Activated CD8-positive, alpha-beta memory T cell treated with anti-CD3 and anti-CD28 coated beads, Interleukin-2, amount 50 U/mL, for 48 hours (primary cell): Measurements from ENCODE around the gene AGBL4.

Experiments
- DNase-seq: peaks from one replicate; pipeline ENCODE4 v3.0.0-alpha.2; 2020

Gene AGBL4

DNA sequence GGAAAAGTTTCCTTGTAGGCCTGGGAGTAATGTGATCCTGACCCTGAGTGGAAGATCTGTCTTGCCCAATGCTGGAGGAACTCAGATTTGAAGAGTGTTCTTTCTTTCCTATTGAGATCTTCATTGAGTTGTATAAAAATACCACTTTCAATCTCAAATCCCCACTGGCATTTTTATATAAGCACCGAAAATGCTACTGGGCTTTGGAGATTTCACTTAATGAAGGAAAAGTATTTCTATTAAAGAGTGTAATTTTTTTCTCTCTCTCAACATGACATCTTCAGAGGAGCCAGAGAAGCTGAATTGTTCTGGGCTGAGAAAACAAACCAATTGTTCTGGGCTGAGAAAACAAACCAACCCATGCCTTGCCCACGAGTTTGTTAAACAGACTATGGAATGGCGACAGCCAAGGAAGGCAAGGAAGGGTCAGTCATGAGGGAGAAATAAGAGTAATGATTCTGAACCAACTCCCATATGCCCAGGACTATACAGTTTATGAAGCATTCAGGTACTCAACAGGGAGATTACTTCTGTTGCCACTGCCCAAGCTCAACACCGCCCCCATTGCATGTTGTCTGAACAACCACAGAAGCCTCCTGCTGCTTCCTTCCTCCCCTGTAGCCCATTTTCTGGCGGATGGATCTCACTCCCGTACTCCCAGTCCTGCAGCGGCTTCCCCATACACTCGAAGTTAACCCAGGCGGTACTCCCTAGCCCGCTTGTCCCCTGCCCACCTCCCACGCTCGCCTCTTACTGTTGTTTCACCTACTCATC is 1350.2 kb downstream of the AGBL4 start:
- DNase-seq: no peak

DNA sequence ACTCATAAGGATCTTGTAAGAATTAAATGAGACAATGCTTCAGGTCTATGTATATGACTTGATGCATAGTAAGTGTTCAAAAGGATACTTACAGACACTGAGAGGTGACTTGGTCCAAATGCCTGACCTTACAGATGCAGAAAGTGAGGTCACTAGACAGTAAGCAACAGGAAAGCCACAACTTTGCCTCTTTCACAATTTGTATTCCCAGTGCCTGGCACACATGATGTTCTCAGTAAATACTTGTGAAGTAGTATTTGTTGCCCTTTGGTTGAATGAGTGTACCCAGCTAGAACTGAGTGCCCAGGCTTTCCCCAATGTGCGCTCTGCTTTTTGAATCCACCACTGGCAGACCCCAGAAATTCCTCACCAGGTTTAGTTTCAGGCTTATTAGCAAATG is 1352.2 kb downstream of the AGBL4 start:
- DNase-seq: no peak

DNA sequence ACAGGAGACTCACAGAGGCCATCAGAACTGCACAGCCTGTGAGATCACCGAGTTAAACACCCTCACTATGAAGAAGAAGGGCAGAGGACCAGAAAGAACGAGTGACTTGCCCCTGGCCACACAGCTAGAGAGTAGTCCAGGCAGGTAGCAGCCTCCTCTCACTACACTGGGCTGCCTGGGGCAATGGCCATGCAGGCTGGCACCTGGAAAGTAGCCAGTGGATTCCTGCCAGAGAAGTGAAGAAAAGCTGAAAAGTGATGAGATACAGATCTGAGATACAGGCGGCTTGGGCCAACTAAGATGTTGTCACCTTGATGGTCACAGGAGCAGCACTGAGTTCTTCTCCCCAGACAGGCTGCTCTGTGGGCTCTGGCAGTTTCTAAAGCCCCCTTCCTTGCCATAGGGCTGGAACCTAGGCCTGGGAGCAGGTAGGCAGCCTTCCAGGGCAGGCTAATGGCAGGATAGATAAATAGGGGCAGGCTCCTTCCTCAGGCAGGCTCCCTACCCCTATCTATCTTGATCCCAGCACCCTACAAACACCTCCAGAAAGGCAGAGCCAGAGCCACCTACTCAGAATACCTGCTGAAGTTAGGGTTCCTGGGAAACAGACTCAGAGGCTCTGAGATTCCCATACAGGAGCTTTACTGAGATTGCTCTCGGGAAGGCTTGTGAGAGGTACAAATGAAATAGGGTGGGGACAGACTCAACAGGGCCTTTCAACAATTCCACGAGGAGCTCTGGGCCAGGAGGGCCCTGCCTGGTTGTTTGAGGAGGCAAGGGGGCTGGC is 1353.3 kb downstream of the AGBL4 start:
- DNase-seq: no peak

DNA sequence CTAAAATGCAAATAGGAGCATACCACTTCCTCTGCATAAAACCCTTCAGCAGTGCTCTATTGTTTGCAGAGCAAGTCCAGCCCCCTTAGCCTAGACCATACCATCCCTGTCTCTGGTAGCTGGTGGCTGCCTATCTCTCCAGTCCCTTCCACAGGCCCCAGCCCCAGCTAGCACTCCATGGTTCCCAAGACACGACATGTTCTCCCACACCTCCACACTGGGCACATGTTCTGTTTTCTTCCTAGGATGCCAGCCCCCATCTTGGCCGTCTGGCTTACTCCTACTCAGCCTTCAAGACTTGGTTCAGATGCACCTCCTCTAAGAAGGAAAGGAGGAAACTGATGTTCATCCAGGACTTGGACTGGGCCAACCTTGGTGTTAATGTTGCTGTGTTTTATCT is 1355.4 kb downstream of the AGBL4 start:
- no peak for DNase-seq

DNA sequence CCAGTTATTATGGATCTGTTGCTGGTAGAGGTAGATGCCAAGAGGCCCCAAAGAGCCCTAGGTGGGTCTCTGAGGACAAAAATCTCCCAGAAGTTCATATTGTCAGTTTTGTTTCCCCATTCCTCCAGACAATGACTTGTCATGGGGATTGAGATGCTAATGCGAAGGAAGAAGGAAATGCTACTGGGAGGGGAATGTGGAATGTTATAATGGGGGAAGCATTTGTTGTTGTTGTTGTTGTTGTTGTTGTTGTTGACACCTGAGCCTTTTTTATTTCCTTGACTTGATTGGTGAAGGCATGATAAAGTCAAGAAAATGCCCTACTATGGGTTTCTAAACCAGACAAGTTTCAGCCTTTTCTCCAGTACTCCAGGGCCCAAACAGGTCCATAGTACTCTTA is 1356.0 kb downstream of the AGBL4 start:
- no peak for DNase-seq

DNA sequence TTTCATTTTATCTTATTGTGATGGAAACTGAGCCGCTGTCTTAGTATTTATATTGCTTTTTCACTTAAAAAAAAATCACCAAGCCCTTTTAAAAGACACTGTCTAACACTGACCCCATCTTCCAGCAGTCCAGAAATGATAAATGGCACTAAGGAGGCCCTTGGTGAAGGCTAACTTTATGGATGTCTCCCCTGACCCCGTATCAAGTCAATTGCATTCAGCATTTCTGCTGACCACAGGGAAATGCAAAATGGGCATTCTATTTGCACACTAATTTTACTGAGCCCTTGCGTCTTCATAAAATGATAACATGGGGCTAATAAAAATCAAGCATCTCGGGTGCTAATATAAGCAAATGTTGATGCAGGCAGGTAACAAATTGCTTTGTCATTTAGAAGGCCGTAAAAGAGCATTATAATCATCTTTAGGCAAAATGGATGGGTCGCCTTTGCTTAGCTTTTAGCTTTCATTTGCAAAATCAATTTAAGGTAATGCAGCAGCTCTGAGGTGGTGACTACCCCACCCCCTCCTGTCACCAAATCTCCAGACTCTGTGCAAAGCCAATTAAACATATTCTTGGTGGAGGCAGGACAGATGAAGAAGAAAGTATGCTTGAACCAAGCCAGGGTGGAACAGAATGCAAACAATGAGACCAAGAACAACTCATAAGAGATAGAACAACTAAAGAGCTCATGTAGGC is 1357.9 kb downstream of the AGBL4 start:
- no peak for DNase-seq

DNA sequence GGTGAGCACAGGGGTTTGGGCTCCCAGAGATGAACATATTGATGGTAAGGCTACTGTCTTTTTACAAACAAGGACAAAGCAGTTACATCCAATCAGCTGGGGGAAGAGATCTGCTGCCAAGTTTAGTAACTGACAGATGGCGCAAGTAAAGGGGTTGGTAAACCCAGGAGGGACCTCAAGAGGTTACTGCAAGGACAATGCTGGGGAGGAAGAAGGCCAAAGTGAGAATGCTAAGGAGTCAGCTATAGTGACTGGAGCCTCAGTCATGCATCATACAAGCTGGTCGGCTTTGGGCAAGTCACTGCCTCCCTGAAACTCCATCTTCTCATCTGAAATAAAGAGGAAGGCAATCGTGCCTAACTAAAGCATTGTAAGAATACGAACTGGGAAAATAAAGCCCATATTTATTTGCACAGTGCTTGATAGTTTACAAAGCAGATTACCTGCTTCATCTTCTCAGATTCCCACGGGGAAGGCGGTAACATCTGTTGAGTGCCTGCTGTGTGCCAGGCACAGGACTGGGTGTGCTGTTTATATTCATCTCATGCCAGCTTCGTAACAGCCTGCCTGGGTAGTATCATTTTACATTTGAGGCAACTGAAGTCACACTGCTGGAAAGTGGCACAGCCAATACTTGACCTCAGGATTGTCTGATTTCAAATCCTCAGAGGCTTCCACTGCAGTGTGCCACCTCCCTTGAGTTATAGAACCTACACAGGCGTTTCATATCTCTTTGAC is 1361.9 kb downstream of the AGBL4 start:
- no peak for DNase-seq

DNA sequence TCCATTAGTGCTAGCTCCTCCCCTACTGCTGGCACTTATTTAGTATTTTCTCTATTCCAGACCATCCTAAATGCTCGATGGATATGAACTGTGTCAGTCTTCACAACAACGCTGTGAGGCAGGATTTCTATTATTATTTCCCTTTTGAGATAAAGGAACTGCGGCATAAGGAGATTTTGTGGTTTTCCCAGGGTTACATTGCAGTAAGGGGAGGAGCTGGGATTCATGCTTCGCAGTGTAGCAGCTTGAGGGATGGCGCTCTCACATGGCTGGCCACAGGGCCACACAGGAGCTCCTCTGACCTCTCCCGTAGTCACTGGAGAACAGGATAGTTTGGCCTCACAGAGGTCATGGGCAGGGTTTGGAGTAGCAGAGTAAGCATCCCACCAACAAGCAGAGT is 1364.0 kb downstream of the AGBL4 start:
- DNase-seq: no peak

DNA sequence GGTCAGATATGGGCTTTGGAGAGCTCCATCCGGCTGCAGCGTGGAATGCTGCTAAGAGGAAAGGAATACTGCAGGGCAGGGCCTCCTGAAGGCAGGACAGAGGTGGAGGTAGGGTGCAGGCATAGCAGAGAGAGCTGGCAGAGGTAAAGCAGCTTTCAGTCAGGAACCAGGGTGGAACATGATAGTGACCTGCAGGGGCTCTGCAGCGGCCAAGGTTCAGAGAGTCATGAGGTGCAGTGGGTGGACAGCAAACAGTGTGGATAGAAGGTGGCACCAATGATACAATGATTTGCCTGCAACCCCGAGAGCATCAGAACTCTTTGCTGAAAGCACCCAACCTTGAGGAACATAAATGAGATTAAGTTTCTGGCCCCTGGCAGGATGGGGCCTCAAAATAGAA is 1366.3 kb downstream of the AGBL4 start:
- DNase-seq: no peak

DNA sequence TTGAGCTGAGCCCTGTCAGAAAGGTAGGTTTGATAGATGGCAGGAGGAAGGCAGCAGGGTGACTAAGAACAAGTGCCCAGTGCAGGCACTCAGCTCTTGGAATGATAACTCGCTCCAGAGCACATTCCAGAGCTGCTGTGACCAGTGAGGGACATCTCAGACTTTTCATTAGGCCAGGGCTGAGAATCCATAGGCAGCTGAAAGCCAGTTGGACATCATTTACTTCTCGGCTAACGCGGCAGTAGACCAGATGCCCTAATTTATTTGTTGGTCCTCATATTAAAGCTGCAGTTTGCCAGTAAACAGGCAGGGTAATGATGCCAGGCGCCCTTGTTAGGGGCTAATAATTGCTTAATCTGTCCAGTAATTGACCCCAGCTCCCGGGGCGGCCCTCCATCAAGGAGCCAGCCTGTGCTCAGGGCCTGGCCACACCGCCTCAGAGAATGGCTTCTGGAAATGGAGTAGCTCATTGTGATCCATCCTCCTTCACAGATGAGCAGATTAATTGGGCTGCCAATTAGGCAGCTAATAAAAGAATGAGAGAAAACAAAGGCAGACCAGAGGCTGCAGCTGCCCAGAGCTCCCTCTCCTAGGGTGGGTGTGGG is 1369.0 kb downstream of the AGBL4 start:
- no peak for DNase-seq

DNA sequence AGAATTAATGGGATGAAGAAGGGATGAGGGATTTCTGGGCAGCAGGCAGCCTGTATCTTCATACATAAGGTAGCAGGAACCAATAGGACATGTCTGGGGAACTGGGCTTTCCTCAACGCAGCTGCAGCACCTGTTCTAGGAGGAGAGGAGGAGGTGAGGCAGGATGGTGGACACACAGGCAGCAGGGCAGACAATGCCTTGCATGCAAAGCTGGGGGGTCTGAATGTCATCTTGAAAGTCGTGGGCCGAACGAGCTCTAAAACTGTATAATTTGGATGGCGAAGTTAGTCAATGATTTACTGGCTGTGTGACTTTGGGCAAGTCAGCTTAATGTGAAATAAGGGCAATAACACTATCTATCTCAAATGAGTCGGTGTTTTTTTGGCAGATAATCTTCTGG is 1371.4 kb downstream of the AGBL4 start:
- no peak for DNase-seq

DNA sequence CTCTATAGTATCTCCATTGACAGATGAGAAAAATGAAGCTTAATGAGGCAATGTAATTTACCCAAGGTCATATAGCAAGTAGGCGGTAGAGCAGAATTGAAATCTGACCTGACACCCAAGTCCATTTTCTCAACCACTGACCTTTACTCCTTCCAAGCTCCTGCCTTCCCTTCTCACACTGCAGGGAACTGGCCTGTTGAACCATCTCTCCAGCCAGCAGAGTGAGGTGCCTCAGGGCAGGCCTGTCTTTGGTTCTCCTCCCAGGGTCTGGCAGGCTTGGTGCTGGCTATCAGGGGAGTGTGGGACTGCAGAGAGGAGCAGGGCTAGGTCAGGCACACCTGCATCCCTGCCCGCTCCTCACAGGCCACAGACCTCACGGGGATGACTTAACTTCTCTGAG is 1373.9 kb downstream of the AGBL4 start:
- DNase-seq: no peak

DNA sequence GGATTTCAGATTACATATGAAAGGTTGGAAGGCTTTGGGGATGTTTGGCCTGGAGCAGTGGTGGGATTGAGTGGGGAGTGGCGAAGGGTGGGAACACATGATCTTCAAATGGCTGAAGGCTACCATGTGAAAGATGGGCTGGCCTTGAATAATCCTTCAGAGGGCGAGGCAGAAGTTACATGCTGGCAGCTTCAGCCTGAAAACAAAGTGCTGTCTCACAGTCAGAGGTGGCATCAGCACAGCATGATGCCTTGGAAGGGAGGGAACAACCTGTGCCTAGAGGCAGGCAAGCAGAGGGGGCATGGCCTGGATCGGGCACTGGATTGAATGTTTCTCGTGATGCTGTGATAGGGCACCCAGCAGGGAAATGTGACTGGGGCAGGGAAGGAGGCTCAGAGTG is 1377.9 kb downstream of the AGBL4 start:
- DNase-seq: no peak

DNA sequence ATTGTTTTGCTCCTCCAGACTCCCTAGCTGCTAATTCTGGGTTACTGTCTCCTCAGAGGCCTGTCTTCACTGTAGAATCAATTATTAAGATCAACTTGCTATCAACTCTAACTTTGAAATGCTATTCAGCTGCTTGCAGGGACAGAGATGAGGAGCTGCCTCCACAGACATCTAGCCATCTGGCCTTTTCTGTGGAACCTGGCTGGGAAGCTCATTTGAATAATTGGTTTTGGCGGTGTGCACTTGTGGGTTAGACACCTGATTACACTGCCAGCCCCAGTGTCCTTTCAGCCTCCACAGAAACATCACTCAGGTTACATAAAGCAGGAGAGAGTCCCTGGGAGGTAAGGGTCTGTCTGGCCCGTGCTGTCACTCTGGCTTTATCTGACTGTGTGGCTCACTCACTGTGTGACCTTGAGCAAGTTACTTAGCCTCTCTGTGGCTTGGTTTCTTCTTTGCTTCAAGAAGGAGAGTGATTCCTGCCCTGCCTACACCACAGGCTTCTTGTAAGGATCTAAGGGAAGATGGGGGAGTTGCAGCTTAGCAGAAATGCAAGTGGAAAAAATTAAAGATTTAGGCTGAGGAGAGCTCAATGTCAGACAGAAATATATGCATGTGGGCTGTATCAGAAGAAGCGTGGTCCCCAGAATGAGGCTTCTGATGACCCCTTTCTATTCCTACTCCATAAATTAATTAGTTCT is 1378.7 kb downstream of the AGBL4 start:
- no peak for DNase-seq

DNA sequence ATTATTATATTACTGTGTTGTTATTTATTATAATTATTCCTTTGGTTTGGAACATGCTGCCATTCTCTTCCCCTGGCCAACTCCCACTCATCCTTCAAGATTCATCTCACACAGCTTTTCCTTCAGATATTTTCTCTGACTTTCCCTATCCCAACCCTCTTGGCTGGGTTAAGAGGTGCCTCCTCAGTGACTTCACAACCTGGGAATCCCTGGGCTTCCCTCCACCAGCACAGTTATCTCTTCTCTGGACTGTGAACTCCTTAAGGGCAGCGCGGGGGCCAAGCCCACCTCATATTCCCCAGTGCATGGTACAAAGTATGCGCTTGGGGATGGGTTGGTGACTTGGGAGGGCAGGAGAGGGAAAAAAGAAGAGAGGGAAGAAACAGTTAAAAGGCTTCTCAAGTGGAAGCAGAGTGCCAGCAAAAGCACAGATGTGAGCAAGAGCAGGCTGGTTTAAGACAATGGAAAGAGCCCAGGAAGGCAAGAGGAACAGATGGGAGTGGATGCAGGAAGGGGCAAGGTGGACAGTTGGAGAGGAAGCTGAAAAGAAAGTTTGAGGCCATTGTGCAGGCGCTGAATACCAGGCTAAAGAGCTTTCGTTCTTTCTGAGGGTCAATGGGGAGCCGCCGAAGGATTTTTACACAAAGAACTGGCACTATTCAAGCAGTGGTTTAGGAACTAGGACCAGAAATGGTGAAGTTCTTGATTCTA is 1379.4 kb downstream of the AGBL4 start:
- no peak for DNase-seq

DNA sequence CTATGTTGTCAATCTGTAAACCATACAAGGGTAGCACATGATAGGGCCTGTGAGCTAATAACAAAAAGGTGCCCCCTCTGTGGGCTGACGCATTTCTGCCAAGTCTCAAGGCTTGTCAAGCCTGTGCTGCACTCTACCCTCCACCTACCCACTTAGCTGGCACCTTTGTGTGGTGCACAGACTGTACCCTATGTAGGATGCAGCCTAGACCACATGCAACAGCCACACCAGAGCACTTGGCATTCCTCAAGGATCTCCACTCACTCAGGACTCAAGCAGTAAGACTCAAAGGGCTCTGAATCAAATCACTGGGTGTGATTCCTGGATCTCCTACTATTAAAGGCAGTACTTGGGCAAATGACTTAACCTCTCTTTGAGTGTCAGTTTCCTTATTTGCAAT is 1380.6 kb downstream of the AGBL4 start:
- DNase-seq: no peak

DNA sequence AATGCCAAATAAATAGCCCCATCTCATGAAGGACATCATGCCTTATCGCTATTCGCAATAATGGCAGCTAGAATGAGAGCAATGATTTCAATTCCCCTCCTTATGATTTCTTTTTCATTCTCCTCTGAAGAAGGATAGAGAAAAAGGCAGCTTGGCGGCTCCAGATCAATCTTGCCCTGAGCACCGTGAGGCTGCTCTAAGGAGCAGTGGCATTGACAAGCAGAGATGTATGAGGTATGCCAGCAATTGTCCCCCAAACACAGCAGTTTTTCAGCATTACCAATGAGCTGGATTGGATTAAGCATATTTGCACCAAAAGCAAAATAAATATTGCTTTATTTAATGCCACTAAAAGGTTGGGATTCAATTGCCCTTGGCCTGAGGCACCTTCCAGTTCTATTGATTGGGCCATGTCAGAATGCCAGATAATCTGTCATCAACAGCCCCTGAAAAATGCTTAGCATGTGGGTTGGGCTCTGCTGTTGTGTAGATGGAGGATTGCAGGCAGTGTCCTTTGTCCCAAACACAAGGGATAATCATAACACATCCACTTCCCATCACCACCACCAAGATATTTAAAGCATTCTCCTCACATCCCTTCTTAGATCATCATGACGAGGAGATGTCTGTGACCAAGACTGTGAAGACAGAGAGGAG is 1382.8 kb downstream of the AGBL4 start:
- no peak for DNase-seq

DNA sequence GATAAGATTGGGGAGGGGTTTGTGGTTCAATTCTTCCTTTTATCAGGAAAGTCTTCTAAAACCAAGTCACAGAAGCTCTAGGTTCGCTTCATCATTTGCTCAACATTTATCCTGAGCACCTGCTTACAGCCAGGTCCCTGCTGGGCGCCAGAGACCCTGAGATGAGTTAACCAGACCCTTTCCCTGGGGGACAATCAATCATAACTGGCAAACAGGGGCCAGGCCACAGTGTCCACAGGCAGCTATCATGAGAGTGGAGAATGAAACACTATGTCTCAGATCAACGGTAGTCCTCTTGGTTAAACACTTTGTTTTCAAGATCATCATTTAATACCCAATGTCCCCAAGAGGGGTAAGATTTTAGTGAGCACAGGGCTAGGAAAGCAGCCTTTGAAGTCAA is 1393.9 kb downstream of the AGBL4 start:
- no peak for DNase-seq

DNA sequence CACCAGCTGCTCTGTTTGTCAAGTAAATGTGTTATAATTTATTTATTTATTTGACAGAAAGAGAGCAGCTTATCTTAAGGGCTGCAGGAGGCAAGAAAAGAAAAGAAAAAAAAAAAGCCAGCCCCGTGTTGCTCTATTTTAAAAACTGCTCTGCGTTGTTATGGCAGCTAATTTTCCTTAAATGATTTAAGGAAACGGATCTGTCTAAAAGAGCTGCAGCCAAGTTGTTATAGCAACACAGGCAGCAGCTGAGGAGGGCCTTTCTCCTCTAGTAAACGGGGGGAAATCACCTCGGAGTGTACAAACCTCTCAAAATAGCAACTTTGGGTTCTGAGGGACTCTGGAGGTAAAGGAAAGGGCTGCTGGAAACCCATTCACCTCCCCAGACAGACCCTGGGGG is 1396.3 kb downstream of the AGBL4 start:
- no peak for DNase-seq

DNA sequence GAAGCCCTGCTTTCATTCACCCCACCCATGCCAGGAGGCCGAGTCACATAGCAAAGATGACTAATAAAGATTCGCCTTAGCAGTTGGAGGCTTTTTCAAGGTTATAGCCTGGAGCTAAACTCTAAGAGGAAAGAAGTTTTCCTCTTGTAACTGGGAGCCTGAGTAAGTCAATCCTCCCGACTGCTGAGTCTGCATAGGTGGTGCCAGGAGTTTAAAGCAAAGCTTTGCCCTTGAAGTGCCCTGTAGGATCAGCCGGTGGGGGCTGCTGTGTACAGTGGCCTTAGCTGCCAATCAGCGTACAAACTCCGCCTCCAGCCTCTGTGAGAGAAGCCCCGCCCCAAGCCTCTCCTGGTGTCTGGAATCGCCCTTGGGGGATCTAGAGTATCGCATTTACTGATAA is 1404.2 kb downstream of the AGBL4 start:
- DNase-seq: no peak

DNA sequence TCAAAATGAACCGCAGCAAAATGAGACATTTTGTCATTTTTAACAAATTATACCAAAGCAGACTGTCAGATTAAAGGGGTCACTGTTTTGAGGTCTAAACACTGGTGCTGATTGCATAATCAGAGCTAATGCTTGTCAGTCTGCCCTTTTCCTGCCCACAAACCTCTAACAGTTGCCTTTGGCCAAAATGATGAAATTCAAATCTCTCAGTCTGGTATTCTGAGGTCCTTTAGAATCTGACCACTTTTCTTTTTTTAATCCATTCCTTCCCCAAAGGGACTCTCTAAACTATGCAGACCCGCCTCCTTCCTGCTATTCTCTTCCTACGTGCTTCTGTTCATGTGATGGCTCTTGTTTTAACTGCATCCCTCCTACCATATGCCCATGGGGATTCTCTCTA is 1406.5 kb downstream of the AGBL4 start:
- DNase-seq: no peak
